Keratinocyte (primary cell): ENCODE data around the gene AMBRA1. TPM values are rescaled to one million over a fixed set of nuclear protein-coding genes. Genes with fewer than 3 reads are reported as not detected.

Source experiments
- DNase-seq: peaks from one replicate; pipeline ENCODE4 v3.0.0-alpha.2; 2011; ENCODE audit warnings: low read depth, missing footprints, low spot score
- FAIRE-seq: peaks from 2 replicates; lab custom pipeline; 2011; peaks lifted over from hg19 to GRCh38; lab: Jason Lieb, UNC
- H2AFZ ChIP-seq: 2 replicates; pipeline ENCODE4 v1.6.0; 2012; ENCODE audit warnings: low read length, control low read depth, inconsistent platforms; ENCODE audit not compliant: control insufficient read depth
- H3K27ac ChIP-seq: 2 replicates; pipeline ENCODE4 v1.5.1; 2011; ENCODE audit warnings: low read length; ENCODE audit not compliant: control insufficient read depth, insufficient read depth
- H3K27me3 ChIP-seq: 3 replicates; pipeline ENCODE4 v1.6.0; 2011; ENCODE audit warnings: low read length; ENCODE audit not compliant: control insufficient read depth, insufficient read depth; ENCODE audit errors: extremely low read depth
- H3K36me3 ChIP-seq, 2 experiments: 2 replicates in 1 of 2; 3 replicates in 1 of 2; pipeline ENCODE4 v1.5.1; 2011; ENCODE audit warnings: low read length in 2 of 2, mild to moderate bottlenecking in 1 of 2; ENCODE audit not compliant: control insufficient read depth in 2 of 2, insufficient read depth in 2 of 2; ENCODE audit errors: extremely low read depth in 1 of 2
- H3K4me1 ChIP-seq: 3 replicates; pipeline ENCODE4 v1.5.1; 2011; ENCODE audit warnings: low read length; ENCODE audit not compliant: control insufficient read depth, insufficient read depth; ENCODE audit errors: extremely low read depth
- H3K4me2 ChIP-seq: 3 replicates; pipeline ENCODE4 v1.6.0; 2011; ENCODE audit warnings: low read depth, low read length; ENCODE audit not compliant: control insufficient read depth, insufficient read depth; ENCODE audit errors: extremely low read depth
- H3K4me3 ChIP-seq, 3 experiments: fragments of 200-600 bp in 1 of 3; sonication (generic) in 1 of 3; 2 replicates in 2 of 3; 3 replicates in 1 of 3; pipeline ENCODE4 v1.5.1; 2011 to 2016; ENCODE audit warnings: low read length in 3 of 3, mild to moderate bottlenecking in 3 of 3, control low read depth in 2 of 3, inconsistent platforms in 1 of 3, low read depth in 1 of 3, mixed read lengths in 1 of 3, mixed run types in 1 of 3, moderate library complexity in 1 of 3; ENCODE audit not compliant: control insufficient read depth in 2 of 3, insufficient read depth in 2 of 3; ENCODE audit errors: extremely low read depth in 1 of 3
- H3K79me2 ChIP-seq: 2 replicates; pipeline ENCODE4 v1.6.0; 2012; ENCODE audit warnings: low read length; ENCODE audit not compliant: control insufficient read depth, insufficient read depth
- H3K9ac ChIP-seq: 3 replicates; pipeline ENCODE4 v1.6.0; 2011; ENCODE audit warnings: low read length; ENCODE audit not compliant: control insufficient read depth, insufficient read depth; ENCODE audit errors: extremely low read depth
- H3K9me1 ChIP-seq: 3 replicates; pipeline ENCODE4 v1.6.0; 2011; ENCODE audit warnings: low read length; ENCODE audit not compliant: control insufficient read depth, insufficient read depth; ENCODE audit errors: extremely low read depth
- H3K9me3 ChIP-seq: 2 replicates; pipeline ENCODE4 v1.5.1; 2012; ENCODE audit warnings: low read depth, low read length; ENCODE audit not compliant: control insufficient read depth
- H4K20me1 ChIP-seq: 3 replicates; pipeline ENCODE4 v1.6.0; 2011; ENCODE audit warnings: low read length; ENCODE audit not compliant: control insufficient read depth, insufficient read depth; ENCODE audit errors: extremely low read depth
- CTCF ChIP-seq, 3 experiments: IDR thresholded peaks in 1 of 3; conservative IDR thresholded peaks in 1 of 3; optimal IDR thresholded peaks in 1 of 3; 2 replicates in 2 of 3; 3 replicates in 1 of 3; pipeline versions ENCODE3 to v1.5.1; 2011; ENCODE audit warnings: low read length in 3 of 3, mild to moderate bottlenecking in 3 of 3, moderate library complexity in 2 of 3, control low read depth in 1 of 3, inconsistent platforms in 1 of 3; ENCODE audit not compliant: insufficient read depth in 2 of 3; ENCODE audit errors: extremely low read depth in 1 of 3
- EZH2 ChIP-seq: IDR thresholded peaks from one replicate; pipeline ENCODE4 v1.6.1; 2012; ENCODE audit warnings: inconsistent platforms, mild to moderate bottlenecking, low read length, moderate library complexity
- dilution Hi-C: fragments of 300-500 bp; cut with MboI; formaldehyde crosslinking; loops from one replicate; pipeline ENCODE4 v1.7.0; 2020; ENCODE audit warnings: low sequenced_read_pairs; ENCODE audit not compliant: extremely low pct_ligation_motif_present
- polyA plus RNA-seq, 5 experiments: library from polyadenylated mRNA; depleted of rRNA in 3 of 5; stranded (reverse) in 3 of 5; stranded (forward) in 1 of 5; unstranded in 1 of 5; fragments of >200 nt; gene quantifications; 1 replicate in 1 of 5; 2 replicates in 3 of 5; 3 replicates in 1 of 5; pipeline versions ENCODE4 v1.2.1 to v1.2.3, GENCODE V29; 2011 to 2012; ENCODE audit warnings: missing spikeins in 2 of 5, low read depth in 1 of 5, low replicate concordance in 1 of 5

Gene AMBRA1
- polyA plus RNA-seq, 1 donor (not counting 4 experiments of a cell fraction or from before 2014, with no cell fraction given): 10.5 TPM

DNA sequence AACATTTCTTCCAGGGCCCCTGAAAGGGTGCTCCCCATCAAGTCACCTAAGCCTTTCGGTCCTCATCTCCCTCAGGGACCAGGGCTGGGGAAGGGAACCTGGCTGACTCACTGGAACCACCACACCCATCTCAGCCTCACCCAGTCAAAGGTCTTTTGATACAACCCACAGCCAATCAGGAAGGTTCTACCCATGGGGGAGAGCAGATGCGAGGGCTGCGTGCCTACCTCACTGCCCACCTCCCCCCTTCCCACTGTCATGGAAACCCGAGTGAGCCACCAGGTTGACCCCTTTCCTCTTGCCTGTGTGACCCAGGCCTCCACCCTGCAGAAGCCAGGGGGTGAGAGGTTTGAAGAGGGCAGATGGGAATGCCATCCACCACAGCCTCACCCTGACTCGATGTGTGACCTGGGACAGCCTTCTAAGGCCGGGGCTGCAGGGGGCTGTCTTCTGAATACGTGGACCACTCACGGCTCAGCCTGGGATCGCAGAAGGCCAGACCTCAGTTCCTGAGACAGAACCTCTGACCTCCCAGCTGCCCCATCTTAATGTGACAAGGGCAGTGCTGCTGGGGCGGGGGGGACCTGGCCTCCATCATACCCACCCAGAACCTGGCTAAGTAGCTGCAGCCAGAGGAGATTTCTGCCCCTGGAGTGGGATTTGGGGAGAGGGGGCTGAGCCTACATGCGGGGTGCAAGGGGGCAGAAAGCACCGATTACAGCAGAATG, 209.7 kb downstream of the AMBRA1 start:
- Histone ChIP-seq H3K27me3 (peaks cover 33% of the 10 kb centered on the region), H3K9me3 (no peaks in the 10 kb centered on the region), H3K4me2 (no peak overlapping the region), H3K4me1 (peaks cover 15% of the 10 kb centered on the region), H3K9me1 (no peaks in the 10 kb centered on the region), H3K79me2 (no peaks in the 10 kb centered on the region), H2AFZ (no peak overlapping the region), H4K20me1 (no peaks in the 10 kb centered on the region), H3K27ac (no peak overlapping the region), H3K36me3 (peaks cover 0 to 1% of the 10 kb centered on the region in 2 experiments), H3K4me3 (no peak overlapping the region), H3K9ac (no peak overlapping the region)
- dilution Hi-C loops: no loop called here
- FAIRE-seq (no peak), DNase-seq (no peak)
- TF ChIP-seq CTCF (optimal IDR thresholded peaks at IDR 0.05 in 1 of 3, IDR thresholded peaks at IDR 0.05 in 1 of 3, conservative IDR thresholded peaks at IDR 0.05 in 1 of 3; ENCODE audit: extremely low read depth in 1 of 3, insufficient read depth in 2 of 3, low read length in 3 of 3) (no peak), EZH2 (no peak)

GRCh38 chr11:46383404-46383758, 210.4 kb downstream of the AMBRA1 start:
- Histone ChIP-seq H3K27ac (no peak overlapping the region), H3K79me2 (no peaks in the 10 kb centered on the region), H3K9ac (no peak overlapping the region), H3K4me2 (no peak overlapping the region), H3K27me3 (peaks cover 26% of the 10 kb centered on the region), H2AFZ (no peak overlapping the region), H3K9me3 (no peaks in the 10 kb centered on the region), H3K4me3 (no peak overlapping the region), H3K9me1 (no peaks in the 10 kb centered on the region), H3K4me1 (peaks cover 11% of the 10 kb centered on the region), H4K20me1 (no peaks in the 10 kb centered on the region), H3K36me3 (peaks cover 0 to 5% of the 10 kb centered on the region in 2 experiments)
- DNase-seq: no peak
- FAIRE-seq: no peak
- no peak for TF ChIP-seq EZH2
- no peak for TF ChIP-seq CTCF (optimal IDR thresholded peaks at IDR 0.05 in 1 of 3, IDR thresholded peaks at IDR 0.05 in 1 of 3, conservative IDR thresholded peaks at IDR 0.05 in 1 of 3; ENCODE audit: extremely low read depth in 1 of 3, insufficient read depth in 2 of 3, low read length in 3 of 3)
- dilution Hi-C loops: no loop called here
